ENCODE data around the gene FAXDC2.

The FAXDC2 gene

GRCh38 chr5:154850255-154851062 lies at the start of gene FAXDC2:
FAXDC2 (minus strand) TSS chr5:154850603; CDS start chr5:154838178, 12,425 bp downstream.
- H3K27ac Mint-ChIP-seq = no peak within 1 kb of the TSS
- H3K4me1 Mint-ChIP-seq = peaks cover 10% of the 10 kb centered on the region
- peaks cover 5% of the 10 kb centered on the region for H3K36me3 Mint-ChIP-seq
- H3K27me3 Mint-ChIP-seq = no peaks in the 10 kb centered on the region
- H3K4me3 Mint-ChIP-seq = no peak within 1 kb of the TSS
- ATAC-seq = peak; percentile 51
- no peaks in the 10 kb centered on the region for H3K9me3 Mint-ChIP-seq

GRCh38 chr5:154900066-154900465 lies 49.7 kb upstream of the FAXDC2 start:
- H3K27ac Mint-ChIP-seq = no peak overlapping the region
- no peaks in the 10 kb centered on the region for H3K4me1 Mint-ChIP-seq
- H3K4me3 Mint-ChIP-seq = no peak overlapping the region
- H3K27me3 Mint-ChIP-seq = no peaks in the 10 kb centered on the region
- no peak for ATAC-seq
- peaks cover 67% of the 10 kb centered on the region for H3K36me3 Mint-ChIP-seq
- H3K9me3 Mint-ChIP-seq = no peaks in the 10 kb centered on the region

- Mint-ChIP-seq H3K4me1 (no peaks in the 10 kb centered on the region), H3K27ac (no peak overlapping the region), H3K4me3 (no peak overlapping the region), H3K27me3 (no peaks in the 10 kb centered on the region), H3K9me3 (no peaks in the 10 kb centered on the region), H3K36me3 (peaks cover 64% of the 10 kb centered on the region)
- ATAC-seq = no peak
Observed at GRCh38 chr5:154899151-154899816, 48.9 kb upstream of the FAXDC2 start.

- ATAC-seq = no peak
- Mint-ChIP-seq H3K27ac (no peak overlapping the region), H3K4me3 (no peak overlapping the region), H3K36me3 (peaks cover 63% of the 10 kb centered on the region), H3K4me1 (no peaks in the 10 kb centered on the region), H3K9me3 (no peaks in the 10 kb centered on the region), H3K27me3 (no peaks in the 10 kb centered on the region)
Observed at GRCh38 chr5:154898210-154898609, 47.8 kb upstream of the FAXDC2 start.

GRCh38 chr5:154896562-154897165 lies 46.3 kb upstream of the FAXDC2 start:
- no peak overlapping the region for H3K4me3 Mint-ChIP-seq
- no peak overlapping the region for H3K27ac Mint-ChIP-seq
- H3K9me3 Mint-ChIP-seq = no peaks in the 10 kb centered on the region
- no peaks in the 10 kb centered on the region for H3K4me1 Mint-ChIP-seq
- H3K36me3 Mint-ChIP-seq = peaks cover 66% of the 10 kb centered on the region
- no peak for ATAC-seq
- no peaks in the 10 kb centered on the region for H3K27me3 Mint-ChIP-seq

GRCh38 chr5:154895606-154896561 lies 45.5 kb upstream of the FAXDC2 start:
- ATAC-seq = no peak
- peaks cover 74% of the 10 kb centered on the region for H3K36me3 Mint-ChIP-seq
- H3K27ac Mint-ChIP-seq = no peak overlapping the region
- H3K4me3 Mint-ChIP-seq = no peak overlapping the region
- no peaks in the 10 kb centered on the region for H3K4me1 Mint-ChIP-seq
- no peaks in the 10 kb centered on the region for H3K27me3 Mint-ChIP-seq
- no peaks in the 10 kb centered on the region for H3K9me3 Mint-ChIP-seq

GRCh38 chr5:154893381-154893780 lies 43.0 kb upstream of the FAXDC2 start:
- Mint-ChIP-seq H3K36me3 (peaks cover 80% of the 10 kb centered on the region), H3K27me3 (no peaks in the 10 kb centered on the region), H3K4me1 (no peaks in the 10 kb centered on the region), H3K9me3 (no peaks in the 10 kb centered on the region), H3K4me3 (no peak overlapping the region), H3K27ac (no peak overlapping the region)
- no peak for ATAC-seq

- ATAC-seq = no peak
- no peaks in the 10 kb centered on the region for H3K4me1 Mint-ChIP-seq
- H3K36me3 Mint-ChIP-seq = peaks cover 83% of the 10 kb centered on the region
Observed at GRCh38 chr5:154892369-154892771, 42.0 kb upstream of the FAXDC2 start.

GRCh38 chr5:154885439-154885838 lies 35.0 kb upstream of the FAXDC2 start:
- no peak overlapping the region for H3K27ac Mint-ChIP-seq
- no peaks in the 10 kb centered on the region for H3K4me1 Mint-ChIP-seq
- no peaks in the 10 kb centered on the region for H3K27me3 Mint-ChIP-seq
- no peak overlapping the region for H3K4me3 Mint-ChIP-seq
- peaks cover 95% of the 10 kb centered on the region for H3K36me3 Mint-ChIP-seq
- ATAC-seq = no peak
- peaks cover 27% of the 10 kb centered on the region for H3K9me3 Mint-ChIP-seq

More at GRCh38 chr5:154892369-154892771, 42.0 kb upstream of the FAXDC2 start:
- no peaks in the 10 kb centered on the region for H3K27me3 Mint-ChIP-seq
- no peak overlapping the region for H3K27ac Mint-ChIP-seq
- H3K9me3 Mint-ChIP-seq = peaks cover 2% of the 10 kb centered on the region
- H3K4me3 Mint-ChIP-seq = no peak overlapping the region

GRCh38 chr5:154884424-154884823 lies 34.0 kb upstream of the FAXDC2 start:
- no peak overlapping the region for H3K27ac Mint-ChIP-seq
- H3K4me3 Mint-ChIP-seq = no peak overlapping the region
- no peaks in the 10 kb centered on the region for H3K27me3 Mint-ChIP-seq
- ATAC-seq = no peak
- H3K9me3 Mint-ChIP-seq = peaks cover 30% of the 10 kb centered on the region
- peaks cover 98% of the 10 kb centered on the region for H3K36me3 Mint-ChIP-seq
- no peaks in the 10 kb centered on the region for H3K4me1 Mint-ChIP-seq

GRCh38 chr5:154881986-154882385 lies 31.6 kb upstream of the FAXDC2 start:
- Mint-ChIP-seq H3K9me3 (peaks cover 33% of the 10 kb centered on the region), H3K36me3 (peaks cover 97% of the 10 kb centered on the region), H3K27me3 (no peaks in the 10 kb centered on the region), H3K4me1 (no peaks in the 10 kb centered on the region), H3K27ac (no peak overlapping the region), H3K4me3 (no peak overlapping the region)
- ATAC-seq = no peak

- H3K4me3 Mint-ChIP-seq = no peak overlapping the region
- ATAC-seq = no peak
- H3K9me3 Mint-ChIP-seq = peaks cover 19% of the 10 kb centered on the region
- H3K27ac Mint-ChIP-seq = no peak overlapping the region
- no peaks in the 10 kb centered on the region for H3K27me3 Mint-ChIP-seq
- H3K36me3 Mint-ChIP-seq = peaks cover 93% of the 10 kb centered on the region
- H3K4me1 Mint-ChIP-seq = no peaks in the 10 kb centered on the region
Observed at GRCh38 chr5:154878642-154879335, 28.4 kb upstream of the FAXDC2 start.

GRCh38 chr5:154873791-154874331 lies 23.5 kb upstream of the FAXDC2 start:
- H3K27me3 Mint-ChIP-seq = no peaks in the 10 kb centered on the region
- peaks cover 3% of the 10 kb centered on the region for H3K9me3 Mint-ChIP-seq
- no peak overlapping the region for H3K27ac Mint-ChIP-seq
- peaks cover 67% of the 10 kb centered on the region for H3K36me3 Mint-ChIP-seq
- ATAC-seq = no peak
- no peak overlapping the region for H3K4me3 Mint-ChIP-seq
- no peaks in the 10 kb centered on the region for H3K4me1 Mint-ChIP-seq

- Mint-ChIP-seq H3K36me3 (peaks cover 63% of the 10 kb centered on the region), H3K27ac (no peak overlapping the region), H3K4me3 (no peak overlapping the region), H3K4me1 (peaks cover 5% of the 10 kb centered on the region), H3K27me3 (no peaks in the 10 kb centered on the region), H3K9me3 (no peaks in the 10 kb centered on the region)
- ATAC-seq = no peak
Observed at GRCh38 chr5:154871734-154872133, 21.3 kb upstream of the FAXDC2 start.

Measured in stimulated activated memory B cell treated with anti-CD40 and anti-IgM and Interleukin-4, amounts not matched to agents 10 μg/mL and 1 μg/mL and 100 μg/mL, for 72 hours (primary cell).